ENCODE data around the gene ABCC4. TPM values are rescaled to one million over a fixed set of nuclear protein-coding genes. Genes with fewer than 3 reads are reported as not detected.

The ABCC4 gene
- total RNA-seq, 6 experiments from 2014 or later = 1.1 to 4.9 (median 3.8) TPM

GRCh38 chr13:94997126-94997525, 304.1 kb downstream of the ABCC4 start:
- no peaks in the 10 kb centered on the region for H3K27me3 ChIP-seq
- no peak overlapping the region for H3K4me3 ChIP-seq
- H3K36me3 ChIP-seq = no peaks in the 10 kb centered on the region
- ATAC-seq = no peak
- H3K27ac ChIP-seq = no peak overlapping the region
- H3K4me1 ChIP-seq = no peaks in the 10 kb centered on the region
- intact Hi-C loops (cut with DNase I) = no loop called here
- TF ChIP-seq, protein P1, sequence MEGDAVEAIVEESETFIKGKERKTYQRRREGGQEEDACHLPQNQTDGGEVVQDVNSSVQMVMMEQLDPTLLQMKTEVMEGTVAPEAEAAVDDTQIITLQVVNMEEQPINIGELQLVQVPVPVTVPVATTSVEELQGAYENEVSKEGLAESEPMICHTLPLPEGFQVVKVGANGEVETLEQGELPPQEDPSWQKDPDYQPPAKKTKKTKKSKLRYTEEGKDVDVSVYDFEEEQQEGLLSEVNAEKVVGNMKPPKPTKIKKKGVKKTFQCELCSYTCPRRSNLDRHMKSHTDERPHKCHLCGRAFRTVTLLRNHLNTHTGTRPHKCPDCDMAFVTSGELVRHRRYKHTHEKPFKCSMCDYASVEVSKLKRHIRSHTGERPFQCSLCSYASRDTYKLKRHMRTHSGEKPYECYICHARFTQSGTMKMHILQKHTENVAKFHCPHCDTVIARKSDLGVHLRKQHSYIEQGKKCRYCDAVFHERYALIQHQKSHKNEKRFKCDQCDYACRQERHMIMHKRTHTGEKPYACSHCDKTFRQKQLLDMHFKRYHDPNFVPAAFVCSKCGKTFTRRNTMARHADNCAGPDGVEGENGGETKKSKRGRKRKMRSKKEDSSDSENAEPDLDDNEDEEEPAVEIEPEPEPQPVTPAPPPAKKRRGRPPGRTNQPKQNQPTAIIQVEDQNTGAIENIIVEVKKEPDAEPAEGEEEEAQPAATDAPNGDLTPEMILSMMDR (IDR thresholded peaks at IDR 0.05) = no peak
- TF ChIP-seq POLR2A (IDR thresholded peaks at IDR 0.05) = no peak
- no peaks in the 10 kb centered on the region for H3K9me3 ChIP-seq
- no peak for DNase-seq

- Histone ChIP-seq H3K27ac (no peak overlapping the region), H3K4me3 (no peak overlapping the region), H3K36me3 (no peaks in the 10 kb centered on the region), H3K4me1 (no peaks in the 10 kb centered on the region), H3K9me3 (no peaks in the 10 kb centered on the region), H3K27me3 (no peaks in the 10 kb centered on the region)
- intact Hi-C loops (cut with DNase I) = no loop called here
- WGBS (ENCODE audit: insufficient coverage, low coverage, low lambda C conversion rate, missing lambda C conversion rate) = 36% methylated on average over 1 of the region's 1 CpG
- ATAC-seq (no peak), DNase-seq (no peak)
- no peak for TF ChIP-seq POLR2A (IDR thresholded peaks at IDR 0.05)
- TF ChIP-seq, protein P1 (IDR thresholded peaks at IDR 0.05) = no peak
These were observed 304.8 kb downstream of the ABCC4 start for GRCh38 chr13:94996445-94996844.

- TF ChIP-seq, protein P1 (IDR thresholded peaks at IDR 0.05) = no peak
- TF ChIP-seq POLR2A (IDR thresholded peaks at IDR 0.05) = no peak
- ATAC-seq (no peak), DNase-seq (no peak)
- 66% methylated on average over 3 of the region's 3 CpGs for WGBS (ENCODE audit: insufficient coverage, low coverage, low lambda C conversion rate, missing lambda C conversion rate)
- no peak overlapping the region for H3K4me3 ChIP-seq
- no peaks in the 10 kb centered on the region for H3K27me3 ChIP-seq
- H3K27ac ChIP-seq = no peak overlapping the region
- intact Hi-C loops (cut with DNase I) = no loop called here
- H3K9me3 ChIP-seq = no peaks in the 10 kb centered on the region
- no peaks in the 10 kb centered on the region for H3K4me1 ChIP-seq
- no peaks in the 10 kb centered on the region for H3K36me3 ChIP-seq
These were observed 306.7 kb downstream of the ABCC4 start for GRCh38 chr13:94994506-94994905.

- intact Hi-C loops (cut with DNase I) = no loop called here
These were observed 307.6 kb downstream of the ABCC4 start for GRCh38 chr13:94993616-94994015.

More at GRCh38 chr13:94993616-94994015, 307.6 kb downstream of the ABCC4 start:
- Histone ChIP-seq H3K9me3 (no peaks in the 10 kb centered on the region), H3K36me3 (no peaks in the 10 kb centered on the region), H3K4me3 (no peak overlapping the region), H3K27me3 (no peaks in the 10 kb centered on the region), H3K27ac (no peak overlapping the region), H3K4me1 (no peaks in the 10 kb centered on the region)
- ATAC-seq (no peak), DNase-seq (no peak)
- TF ChIP-seq, protein P1 (IDR thresholded peaks at IDR 0.05) = no peak
- TF ChIP-seq POLR2A (IDR thresholded peaks at IDR 0.05) = no peak
- 66% methylated on average over 2 of the region's 3 CpGs for WGBS (ENCODE audit: insufficient coverage, low coverage, low lambda C conversion rate, missing lambda C conversion rate)
